HG02938 (cell line): ENCODE data around the gene ELMOD1.
"Not testable (repeated sequence)": the region's sequence is repeated elsewhere in the genome, so short reads cannot be mapped to it uniquely, and the experiment has no call there.

Experiments
- ATAC-seq: cut with Tn5 transposase; IDR thresholded peaks from one replicate; pipeline ENCODE4 v1.9.1; 2021; ENCODE audit warnings: mild to moderate bottlenecking, moderate library complexity; ENCODE audit not compliant: unreplicated experiment

ELMOD1 gene

GRCh38 chr11:107590460-107591377 is at the start of gene ELMOD1:
ELMOD1 (plus strand) TSS chr11:107591147; CDS start chr11:107618190, 27,043 bp downstream.
- peak; percentile 44 for ATAC-seq

DNA sequence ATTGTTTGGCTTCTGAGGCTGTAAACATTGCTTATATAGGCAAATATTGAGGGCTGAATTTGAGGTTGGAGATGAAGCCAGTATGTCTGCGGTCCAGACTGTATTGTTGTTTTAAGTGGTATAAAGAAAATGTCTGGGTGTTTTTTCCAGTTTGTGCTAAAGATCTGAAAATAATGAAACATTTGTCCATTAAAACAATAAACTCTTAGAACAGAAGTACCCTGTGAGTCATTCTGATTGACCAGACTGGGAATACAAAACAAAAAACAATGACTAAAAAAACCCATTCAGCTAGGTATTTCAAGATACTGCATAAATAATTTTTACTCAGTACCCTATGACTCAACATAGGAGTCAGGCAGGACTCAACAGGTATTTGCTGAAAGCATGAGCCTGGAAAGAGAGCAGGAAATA is 45.8 kb upstream of the ELMOD1 start:
- ATAC-seq: no peak

DNA sequence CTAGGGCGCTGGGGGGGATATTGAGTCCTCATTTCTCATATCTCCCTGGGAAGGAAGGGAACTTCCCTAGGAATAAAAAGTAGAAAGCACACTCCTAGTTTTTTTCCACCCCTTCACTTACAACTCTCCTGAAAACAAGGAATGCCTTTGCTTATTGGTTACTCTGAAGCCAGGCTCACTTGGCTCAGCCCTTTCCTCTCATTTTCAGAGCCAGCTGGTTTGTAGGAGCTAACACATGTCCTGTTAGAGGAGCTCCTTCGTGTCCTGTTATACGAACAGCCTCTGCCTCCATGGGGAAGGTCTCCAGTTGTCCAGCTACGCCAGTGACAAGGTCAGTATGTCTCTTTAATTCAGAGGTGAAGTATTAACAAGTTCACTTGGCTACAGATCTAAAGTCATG is 43.0 kb upstream of the ELMOD1 start:
- no peak for ATAC-seq

DNA sequence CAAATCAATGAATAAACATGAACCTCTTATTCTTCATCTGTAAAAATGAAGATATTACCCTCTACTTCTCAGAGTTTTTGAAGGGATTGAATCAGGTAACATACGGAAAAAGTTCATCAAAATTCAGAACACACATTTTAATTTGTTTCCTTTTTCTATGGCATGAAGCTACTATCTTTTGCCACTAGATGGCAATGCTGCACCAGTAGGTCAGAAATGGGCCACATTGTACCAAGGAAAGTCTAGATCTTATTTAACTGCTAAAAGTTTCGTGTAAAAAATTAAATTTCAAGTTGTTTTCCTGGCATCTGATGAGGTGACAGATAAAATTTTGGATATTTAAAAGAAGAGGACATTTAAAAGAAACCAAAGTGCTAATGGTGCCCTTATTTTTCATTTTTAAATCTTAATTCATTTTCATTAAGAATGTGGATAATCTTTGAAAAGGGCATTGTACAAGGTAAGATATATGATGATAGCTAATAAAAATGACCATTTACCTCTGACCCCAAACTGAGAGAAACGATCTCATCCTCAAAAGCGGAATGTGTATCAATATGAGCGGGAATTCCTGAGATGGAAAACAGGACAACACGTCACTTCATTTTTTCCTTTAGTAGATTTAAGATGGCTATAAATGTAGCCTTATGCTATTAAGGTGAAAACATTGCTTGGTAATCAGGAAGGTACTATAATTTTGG is 41.5 kb upstream of the ELMOD1 start:
- ATAC-seq: peak; percentile 58

- no peak for ATAC-seq
Measured at GRCh38 chr11:107549954-107550285, 41.0 kb upstream of the ELMOD1 start.

- ATAC-seq: no peak
Measured at GRCh38 chr11:107550304-107550703, 40.6 kb upstream of the ELMOD1 start.

DNA sequence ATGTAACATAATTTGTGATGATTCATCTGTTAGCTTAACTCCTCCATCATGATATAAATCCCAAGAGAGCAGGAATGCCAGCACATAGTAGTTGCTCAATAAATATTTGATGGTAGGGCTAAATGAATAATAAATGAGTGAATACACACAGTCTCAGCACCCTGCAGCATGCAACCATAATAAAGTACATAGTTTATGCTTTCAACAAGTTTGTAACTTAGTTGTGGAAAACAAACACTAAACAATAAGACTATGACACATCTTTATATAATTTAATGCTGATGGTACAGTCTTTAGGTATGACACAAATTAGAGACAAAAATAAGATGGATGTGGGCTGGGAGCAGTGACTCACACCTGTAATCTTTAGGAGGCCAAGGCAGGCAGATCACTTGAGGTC is 29.3 kb upstream of the ELMOD1 start:
- no peak for ATAC-seq

- no peak for ATAC-seq
Measured at GRCh38 chr11:107562647-107563208, 28.2 kb upstream of the ELMOD1 start.

DNA sequence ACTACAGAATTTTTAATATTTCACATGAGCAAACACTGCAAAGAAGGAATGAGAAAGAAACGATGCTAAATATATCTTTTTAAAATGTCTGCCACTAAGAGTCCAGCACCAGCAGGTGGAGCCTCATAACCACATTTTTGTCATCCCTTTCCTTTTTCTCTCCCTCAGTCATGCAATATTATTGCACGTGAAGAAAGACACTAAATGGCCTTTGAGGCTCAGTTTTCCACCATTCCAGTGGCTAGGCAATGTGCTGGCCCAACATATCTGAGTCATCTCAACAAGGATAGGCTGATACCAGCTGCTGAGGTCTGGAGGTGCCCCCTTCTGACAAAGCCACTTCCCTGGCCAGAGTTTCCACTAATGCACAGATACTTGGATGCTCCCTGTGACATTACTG is 27.2 kb upstream of the ELMOD1 start:
- ATAC-seq: peak; percentile 26

- ATAC-seq: peak; percentile 10
Measured at GRCh38 chr11:107564877-107565218, 26.1 kb upstream of the ELMOD1 start.

DNA sequence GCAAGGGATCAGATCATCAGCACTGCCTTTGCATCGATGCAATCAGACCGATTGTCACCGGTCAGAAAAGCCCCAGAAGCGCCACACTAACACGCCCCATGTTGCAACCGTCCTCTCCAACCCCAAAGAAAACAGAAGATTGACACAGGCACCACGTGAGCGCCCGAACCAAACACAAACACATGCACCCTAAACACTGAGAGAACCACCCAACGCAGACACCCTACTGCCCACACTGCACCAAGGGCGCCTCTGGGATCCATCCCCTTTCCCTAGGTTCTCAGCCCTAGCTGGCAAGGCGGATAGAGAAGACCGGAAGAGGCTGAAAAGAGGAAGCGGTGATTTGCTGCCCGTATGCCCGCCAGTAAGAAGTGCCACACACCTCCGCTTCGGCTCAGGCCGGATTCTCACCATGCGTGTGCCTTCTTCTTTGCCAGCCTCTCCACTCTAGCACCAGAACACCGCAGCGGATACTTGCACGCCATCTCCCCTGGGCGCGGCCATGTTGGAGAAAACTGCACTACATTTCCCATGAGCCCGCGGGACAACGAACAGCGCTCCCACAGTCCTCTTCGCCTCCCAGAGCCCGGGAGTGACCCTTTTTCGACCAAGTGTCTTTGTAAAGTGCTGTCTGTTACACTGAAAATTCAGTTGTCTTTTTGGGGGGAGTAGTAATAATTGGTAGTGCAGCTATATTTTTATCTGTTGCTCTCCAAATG is 25.6 kb upstream of the ELMOD1 start, which contains the start of gene ALKBH8:
Gene ALKBH8 (minus strand): TSS at position 517 of the 719 bp plus-strand sequence. CDS start 4,842 bp downstream, outside the sequence.
- ATAC-seq: peak; percentile 81

DNA sequence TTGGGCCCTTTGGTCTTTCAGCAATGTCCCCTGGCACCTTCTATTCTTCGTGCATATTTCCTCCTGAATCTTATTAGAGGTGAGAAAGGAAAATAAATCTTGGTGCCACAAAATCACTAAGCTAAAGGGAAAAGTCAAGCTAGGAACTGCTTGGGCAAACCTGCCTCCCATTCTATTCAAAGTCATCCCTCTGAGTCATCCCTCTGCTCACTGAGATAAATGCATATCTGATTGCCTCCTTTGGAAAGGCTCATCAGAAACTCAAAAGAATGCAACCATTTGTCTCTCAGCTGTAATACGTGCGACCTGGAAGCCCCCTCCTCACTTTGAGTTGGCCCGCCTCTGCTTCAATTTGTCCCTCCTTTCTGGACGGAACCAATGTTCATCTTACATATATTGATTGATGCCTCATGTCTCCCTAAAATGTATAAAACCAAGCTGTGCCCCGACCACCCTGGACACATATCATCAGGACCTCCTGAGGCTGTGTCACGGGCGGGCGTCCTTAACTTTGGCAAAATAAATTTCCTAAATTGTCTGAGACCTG is 24.9 kb upstream of the ELMOD1 start:
- ATAC-seq: not testable (repeated sequence)

- no peak for ATAC-seq
Measured at GRCh38 chr11:107566569-107566968, 24.4 kb upstream of the ELMOD1 start.

- no peak for ATAC-seq
Measured at GRCh38 chr11:107567739-107568335, 23.1 kb upstream of the ELMOD1 start.

GRCh38 chr11:107570015-107570414 is 20.9 kb upstream of the ELMOD1 start:
- no peak for ATAC-seq

- ATAC-seq: no peak
Measured at GRCh38 chr11:107573438-107573837, 17.5 kb upstream of the ELMOD1 start.

- not testable (repeated sequence) for ATAC-seq
Measured at GRCh38 chr11:107576497-107577345, 14.2 kb upstream of the ELMOD1 start.

DNA sequence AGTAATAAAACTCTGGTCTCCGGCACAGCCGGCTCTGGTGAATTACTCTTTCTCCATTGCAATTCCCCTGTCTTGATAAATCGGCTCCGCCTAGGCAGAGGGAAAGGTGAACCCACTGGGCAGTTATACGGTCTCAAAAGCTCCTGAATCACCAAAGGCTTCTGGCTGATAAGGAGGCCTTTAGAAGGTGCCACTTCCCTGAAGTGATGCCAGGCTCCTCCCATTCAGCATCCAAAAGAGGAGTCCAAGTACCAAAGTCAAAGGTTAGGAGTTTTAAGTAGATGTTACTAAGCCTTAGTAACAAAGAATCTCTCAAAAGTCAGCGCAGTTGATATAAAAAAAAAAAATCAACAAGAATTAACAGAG is 13.6 kb upstream of the ELMOD1 start:
- ATAC-seq: no peak

DNA sequence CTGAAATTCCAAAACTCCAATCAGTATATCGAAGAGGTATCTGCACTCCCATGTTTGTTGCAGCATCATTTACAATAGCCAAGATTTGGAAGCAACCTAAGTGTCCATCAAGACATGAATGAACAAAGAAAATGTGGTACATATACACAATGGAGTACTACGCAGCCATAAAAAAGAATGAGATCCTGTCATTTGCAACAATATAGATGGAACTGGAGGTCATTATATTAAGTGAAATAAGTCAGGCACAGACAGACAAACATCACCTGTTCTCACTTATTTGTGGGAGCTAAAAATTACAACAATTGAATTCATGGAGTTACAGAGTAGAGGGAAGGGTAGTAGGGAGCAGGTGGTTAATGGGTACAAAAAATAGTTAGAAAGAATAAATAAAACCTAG is 11.8 kb upstream of the ELMOD1 start:
- not testable (repeated sequence) for ATAC-seq

GRCh38 chr11:107581147-107581546 is 9.8 kb upstream of the ELMOD1 start:
- no peak for ATAC-seq
